Progenitor cell of endocrine pancreas (in vitro differentiated cells): ENCODE results near the gene ATF5. TPM values are rescaled to one million over a fixed set of nuclear protein-coding genes. Genes with fewer than 3 reads are reported as not detected.
"Not testable (repeated sequence)": the region's sequence is repeated elsewhere in the genome, so short reads cannot be mapped to it uniquely, and the experiment has no call there.

ENCODE experiments used
- DNase-seq: peaks from one replicate; pipeline ENCODE4 v3.0.0; 2021; ENCODE audit warnings: low spot score; ENCODE audit not compliant: unreplicated experiment
- H3K27ac Mint-ChIP-seq: 2 replicates; pipeline ENCODE4 v1.8.0; 2021; ENCODE audit warnings: mild to moderate bottlenecking, moderate library complexity, mixed read lengths
- H3K27me3 Mint-ChIP-seq: 2 replicates; pipeline ENCODE4 v1.8.0; 2021; ENCODE audit warnings: mixed read lengths
- H3K36me3 Mint-ChIP-seq: 2 replicates; pipeline ENCODE4 v1.8.0; 2022; ENCODE audit warnings: mixed read lengths; ENCODE audit not compliant: insufficient read depth
- H3K4me1 Mint-ChIP-seq: 2 replicates; pipeline ENCODE4 v1.8.0; 2021; ENCODE audit warnings: low read depth, mixed read lengths
- H3K4me3 Mint-ChIP-seq: 2 replicates; pipeline ENCODE4 v1.8.0; 2021; ENCODE audit warnings: low read depth, mild to moderate bottlenecking, moderate library complexity, mixed read lengths
- H3K9me3 Mint-ChIP-seq: 2 replicates; pipeline ENCODE4 v1.8.0; 2021; ENCODE audit warnings: low read depth, mixed read lengths
- total RNA-seq: library from RNA; stranded (reverse); gene quantifications from 2 replicates; pipeline ENCODE4 v1.2.1, GENCODE V29; 2021
- TF ChIP-seq, protein P1 (sequence below): fragments of 200-600 bp; sonication (generic); IDR thresholded peaks from one replicate; pipeline ENCODE4 v1.5.0; 2021; ENCODE audit warnings: antibody characterized with exemption, mild to moderate bottlenecking; ENCODE audit not compliant: unreplicated experiment

ATF5 gene
- total RNA-seq, 1 donor from 2014 or later = 14.5 TPM

DNA sequence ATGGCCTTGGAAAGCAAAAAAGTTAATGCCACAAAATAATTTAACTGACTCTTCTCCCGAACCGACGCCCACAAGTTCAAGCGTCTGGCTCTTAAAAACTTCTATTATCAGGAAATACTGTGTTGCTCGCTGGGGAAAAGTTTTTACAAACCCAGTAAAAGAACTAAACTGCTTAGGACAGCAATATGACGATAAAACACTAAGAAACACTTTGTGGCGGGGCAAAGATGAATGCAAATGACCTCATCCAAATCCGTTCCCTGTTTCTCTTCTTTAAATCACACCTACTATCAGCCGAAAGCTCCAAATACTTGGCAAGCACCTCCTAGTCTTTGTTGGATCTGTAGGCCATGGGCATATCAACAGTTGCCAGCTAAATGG, 27.1 kb downstream of the ATF5 start:
- Mint-ChIP-seq H3K27ac (no peak overlapping the region), H3K4me1 (peaks cover 20% of the 10 kb centered on the region), H3K4me3 (no peak overlapping the region)

DNA sequence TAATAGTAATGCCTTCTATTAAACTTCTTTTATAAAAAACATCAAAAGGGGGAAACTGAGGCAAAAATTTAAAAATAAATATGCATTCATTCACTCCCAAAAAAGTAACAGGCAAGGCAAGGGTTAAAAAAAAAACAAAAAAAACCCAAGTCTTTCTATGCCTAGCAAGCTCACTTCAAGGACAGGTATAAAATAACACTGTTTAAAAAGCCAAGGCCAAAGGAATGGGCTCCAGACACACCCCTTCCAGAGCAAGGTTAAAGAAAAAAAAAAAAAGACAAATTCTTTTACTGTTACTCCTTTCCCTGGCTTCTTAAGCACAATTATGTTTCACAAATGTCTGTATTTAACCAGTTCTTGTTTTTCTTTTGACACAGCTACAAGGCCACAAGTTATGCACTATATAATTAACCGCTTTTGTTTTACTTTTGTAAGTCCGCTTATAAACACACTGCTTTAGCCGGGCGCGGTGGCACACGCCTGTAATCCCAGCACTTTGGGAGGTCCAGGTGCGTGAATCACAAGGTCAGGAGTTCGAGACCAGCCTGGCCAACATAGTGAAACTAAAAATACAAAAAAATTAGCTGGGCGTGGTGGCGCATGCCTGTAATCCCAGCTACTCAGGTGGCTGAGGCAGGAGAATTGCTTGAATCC, 28.4 kb downstream of the ATF5 start:
- Mint-ChIP-seq H3K4me3 (no peak overlapping the region), H3K4me1 (peaks cover 20% of the 10 kb centered on the region), H3K36me3 (no peaks in the 10 kb centered on the region), H3K9me3 (no peaks in the 10 kb centered on the region), H3K27ac (no peak overlapping the region), H3K27me3 (no peaks in the 10 kb centered on the region)
- DNase-seq = no peak
- TF ChIP-seq, protein P1, sequence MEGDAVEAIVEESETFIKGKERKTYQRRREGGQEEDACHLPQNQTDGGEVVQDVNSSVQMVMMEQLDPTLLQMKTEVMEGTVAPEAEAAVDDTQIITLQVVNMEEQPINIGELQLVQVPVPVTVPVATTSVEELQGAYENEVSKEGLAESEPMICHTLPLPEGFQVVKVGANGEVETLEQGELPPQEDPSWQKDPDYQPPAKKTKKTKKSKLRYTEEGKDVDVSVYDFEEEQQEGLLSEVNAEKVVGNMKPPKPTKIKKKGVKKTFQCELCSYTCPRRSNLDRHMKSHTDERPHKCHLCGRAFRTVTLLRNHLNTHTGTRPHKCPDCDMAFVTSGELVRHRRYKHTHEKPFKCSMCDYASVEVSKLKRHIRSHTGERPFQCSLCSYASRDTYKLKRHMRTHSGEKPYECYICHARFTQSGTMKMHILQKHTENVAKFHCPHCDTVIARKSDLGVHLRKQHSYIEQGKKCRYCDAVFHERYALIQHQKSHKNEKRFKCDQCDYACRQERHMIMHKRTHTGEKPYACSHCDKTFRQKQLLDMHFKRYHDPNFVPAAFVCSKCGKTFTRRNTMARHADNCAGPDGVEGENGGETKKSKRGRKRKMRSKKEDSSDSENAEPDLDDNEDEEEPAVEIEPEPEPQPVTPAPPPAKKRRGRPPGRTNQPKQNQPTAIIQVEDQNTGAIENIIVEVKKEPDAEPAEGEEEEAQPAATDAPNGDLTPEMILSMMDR = no peak

More for the DNA sequence above, 27.1 kb downstream of the ATF5 start:
- Mint-ChIP-seq H3K27me3 (no peaks in the 10 kb centered on the region), H3K36me3 (no peaks in the 10 kb centered on the region), H3K9me3 (no peaks in the 10 kb centered on the region)
- TF ChIP-seq, protein P1 = no peak
- no peak for DNase-seq

- not testable (repeated sequence) for H3K36me3 Mint-ChIP-seq, H3K27me3 Mint-ChIP-seq, H3K4me3 Mint-ChIP-seq, H3K9me3 Mint-ChIP-seq, DNase-seq
- Mint-ChIP-seq H3K4me1 (peaks cover 16% of the 10 kb centered on the region), H3K27ac (peak overlapping the region; percentile 71)
Measured at GRCh38 chr19:49958144-49958543, 29.1 kb downstream of the ATF5 start.

GRCh38 chr19:49958596-49958995, 29.6 kb downstream of the ATF5 start:
- H3K4me1 Mint-ChIP-seq = peaks cover 15% of the 10 kb centered on the region
- not testable (repeated sequence) for H3K36me3 Mint-ChIP-seq, H3K4me3 Mint-ChIP-seq, H3K27ac Mint-ChIP-seq, H3K27me3 Mint-ChIP-seq, DNase-seq, H3K9me3 Mint-ChIP-seq

DNA sequence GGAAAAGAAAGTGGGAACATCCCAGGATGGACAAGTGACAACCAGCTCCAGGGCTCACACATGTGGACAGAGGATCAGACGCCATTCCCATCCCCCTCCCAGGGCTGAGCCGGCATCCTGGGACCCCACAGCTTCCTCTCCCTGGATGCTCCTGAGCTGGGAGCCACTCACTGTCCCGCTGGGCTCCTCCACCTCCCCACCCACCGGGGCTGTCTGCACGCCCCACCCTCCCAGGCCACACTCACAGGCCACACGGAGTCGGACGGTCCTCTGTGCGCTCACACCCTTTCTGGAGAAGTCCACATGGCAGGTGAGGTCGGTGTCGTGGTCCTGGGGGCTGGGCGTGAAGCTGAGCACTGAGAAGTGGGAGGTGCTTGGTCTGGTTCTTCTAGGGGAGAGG, 30.9 kb downstream of the ATF5 start:
- H3K27ac Mint-ChIP-seq = not testable (repeated sequence)

DNA sequence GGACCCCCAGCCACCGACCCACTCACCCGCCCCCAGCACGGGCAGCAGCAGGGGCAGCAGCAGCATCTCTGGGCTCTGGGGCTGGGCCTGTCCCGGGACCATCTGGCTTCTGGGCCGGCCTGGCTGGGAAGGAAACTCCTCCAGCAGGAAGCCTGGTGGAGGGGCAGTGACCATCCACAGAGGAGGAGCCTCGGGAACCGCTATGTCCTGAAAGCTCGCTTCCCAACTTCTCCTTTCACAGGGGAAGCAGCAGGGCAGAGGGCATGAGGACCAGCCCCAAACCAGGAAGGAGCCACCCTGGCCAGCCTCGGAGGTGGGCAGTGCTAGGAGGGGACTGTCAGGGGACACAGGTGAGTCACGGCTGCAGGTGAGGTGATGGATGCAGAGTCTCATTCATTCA, 32.0 kb downstream of the ATF5 start, which contains the start of gene SIGLEC11:
Gene SIGLEC11, minus strand, starts transcription at position 193 of the 400 bp plus-strand sequence. Its CDS starts 91 bp downstream, at position 102.
- not testable (repeated sequence) for H3K9me3 Mint-ChIP-seq, H3K27ac Mint-ChIP-seq, DNase-seq, H3K4me1 Mint-ChIP-seq, H3K4me3 Mint-ChIP-seq, H3K27me3 Mint-ChIP-seq, H3K36me3 Mint-ChIP-seq

More for the DNA sequence above, 30.9 kb downstream of the ATF5 start:
- not testable (repeated sequence) for H3K9me3 Mint-ChIP-seq, H3K36me3 Mint-ChIP-seq, H3K4me3 Mint-ChIP-seq, DNase-seq, H3K27me3 Mint-ChIP-seq, H3K4me1 Mint-ChIP-seq

DNA sequence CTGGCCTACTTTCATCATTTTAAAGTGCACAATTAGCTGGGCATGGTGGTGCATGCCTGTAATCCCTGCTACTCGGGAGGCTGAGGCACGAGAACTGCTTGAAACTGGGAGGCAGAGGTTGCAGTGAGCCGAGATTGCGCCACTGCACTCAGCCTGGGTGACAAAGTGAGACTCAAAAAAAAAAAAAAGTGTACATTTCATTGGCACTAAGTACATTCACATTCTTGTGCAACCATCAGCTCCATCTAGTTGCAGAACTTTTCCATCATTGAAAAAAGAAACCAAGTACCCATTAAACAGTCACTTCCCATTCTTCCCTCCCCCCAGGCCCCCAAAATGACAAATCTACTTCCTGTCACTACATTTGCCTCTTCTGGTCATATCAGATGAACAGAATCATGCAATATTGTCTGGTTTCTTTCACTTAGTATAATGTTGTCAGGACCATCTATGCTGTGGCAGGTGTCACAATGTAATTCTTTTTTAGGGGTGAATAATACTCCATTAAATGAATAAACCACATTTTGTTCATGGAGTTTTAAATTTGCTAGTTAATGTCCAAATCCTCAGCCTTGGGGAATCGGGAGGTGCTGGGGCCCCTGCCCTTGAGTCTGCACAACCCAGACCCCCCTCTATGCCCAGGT, 39.4 kb downstream of the ATF5 start:
- Mint-ChIP-seq H3K27ac (no peak overlapping the region), H3K36me3 (no peaks in the 10 kb centered on the region), H3K9me3 (no peaks in the 10 kb centered on the region), H3K27me3 (peaks cover 16% of the 10 kb centered on the region), H3K4me3 (no peak overlapping the region), H3K4me1 (no peaks in the 10 kb centered on the region)
- TF ChIP-seq, protein P1 = no peak
- no peak for DNase-seq

GRCh38 chr19:49969355-49969754, 40.4 kb downstream of the ATF5 start:
- not testable (repeated sequence) for H3K36me3 Mint-ChIP-seq, DNase-seq, H3K27ac Mint-ChIP-seq, H3K4me1 Mint-ChIP-seq, H3K9me3 Mint-ChIP-seq, H3K4me3 Mint-ChIP-seq
- peaks cover 16% of the 10 kb centered on the region for H3K27me3 Mint-ChIP-seq
